SK-N-SH (cell line): ENCODE results near the gene VPS16. TPM values are rescaled to one million over a fixed set of nuclear protein-coding genes. Genes with fewer than 3 reads are reported as not detected.

ENCODE experiments used
- CTCF ChIA-PET: fragments of 300-600, 350-600 bp; formaldehyde crosslinking; extraction: SDS; loops from one replicate; lab custom pipeline; 2021; lab: Yijun Ruan, JAX
- POLR2A ChIA-PET: fragments of 350-600 bp; sonication (Branson Sonifier 250); formaldehyde crosslinking; extraction: SDS; loops from one replicate; lab custom pipeline; 2020; ENCODE audit warnings: antibody characterized with exemption, inconsistent platforms; lab: Yijun Ruan, JAX
- DNase-seq: peaks from one replicate; pipeline ENCODE4 v3.0.0; 2012
- H2AFZ ChIP-seq: fragments of 200-600 bp; sonication (generic); 2 replicates; pipeline ENCODE4 v1.8.1; 2016; ENCODE audit warnings: antibody characterized with exemption, mild to moderate bottlenecking, low read depth
- H3F3A ChIP-seq: fragments of 200-600 bp; sonication (generic); replicated peaks from 2 replicates; pipeline ENCODE3; 2016; ENCODE audit warnings: antibody characterized with exemption, mild to moderate bottlenecking; ENCODE audit not compliant: insufficient read depth
- H3K27ac ChIP-seq, 2 experiments: fragments of 200-500 bp in 1 of 2; fragments of 200-600 bp in 1 of 2; sonication (Bioruptor generic) in 1 of 2; sonication (generic), shearing (Covaris generic) in 1 of 2; 2 replicates each; pipeline versions ENCODE4 v1.5.1 to v1.6.1; 2014 to 2016; ENCODE audit warnings: low read depth in 2 of 2, inconsistent platforms in 1 of 2, low read length in 1 of 2, mild to moderate bottlenecking in 1 of 2, mixed read lengths in 1 of 2
- H3K27me3 ChIP-seq: fragments of 200-600 bp; sonication (generic), shearing (Covaris generic); 2 replicates; pipeline ENCODE4 v1.6.1; 2016; ENCODE audit warnings: mixed run types; ENCODE audit not compliant: insufficient read depth
- H3K36me3 ChIP-seq, 2 experiments: fragments of 200-500 bp in 1 of 2; fragments of 200-600 bp in 1 of 2; sonication (Bioruptor generic) in 1 of 2; sonication (generic) in 1 of 2; replicated peaks in 1 of 2; 2 replicates each; pipeline versions ENCODE3 to v1.5.1; 2014 to 2016; ENCODE audit warnings: low read length in 1 of 2, mild to moderate bottlenecking in 1 of 2; ENCODE audit not compliant: insufficient read depth in 2 of 2, control insufficient read depth in 1 of 2
- H3K4me1 ChIP-seq, 2 experiments: fragments of 200-500 bp in 1 of 2; fragments of 200-600 bp in 1 of 2; sonication (Bioruptor generic) in 1 of 2; sonication (generic), shearing (Covaris generic) in 1 of 2; 2 replicates each; pipeline versions ENCODE4 v1.5.1 to v1.6.1; 2014 to 2016; ENCODE audit warnings: low read depth in 1 of 2, low read length in 1 of 2, mixed run types in 1 of 2; ENCODE audit not compliant: insufficient read depth in 2 of 2, control insufficient read depth in 1 of 2
- H3K4me2 ChIP-seq: fragments of 200-600 bp; sonication (generic), shearing (Covaris generic); 2 replicates; pipeline ENCODE4 v1.6.1; 2017; ENCODE audit warnings: mixed run types
- H3K4me3 ChIP-seq, 2 experiments: fragments of 200-500 bp in 1 of 2; fragments of 200-600 bp in 1 of 2; sonication (Bioruptor generic) in 1 of 2; sonication (generic), shearing (Covaris generic) in 1 of 2; 2 replicates each; pipeline versions ENCODE4 v1.5.1 to v1.8.1; 2014 to 2016; ENCODE audit warnings: low read depth in 2 of 2, inconsistent platforms in 1 of 2, low read length in 1 of 2, mild to moderate bottlenecking in 1 of 2, mixed read lengths in 1 of 2, moderate library complexity in 1 of 2
- H3K79me2 ChIP-seq: fragments of 200-600 bp; sonication (generic); 2 replicates; pipeline ENCODE4 v1.8.1; 2017; ENCODE audit warnings: mild to moderate bottlenecking; ENCODE audit not compliant: insufficient read depth
- H3K9ac ChIP-seq: fragments of 200-600 bp; sonication (generic); 2 replicates; pipeline ENCODE4 v1.6.1; 2017; ENCODE audit warnings: mixed run types
- H3K9me2 ChIP-seq: fragments of 200-600 bp; sonication (generic); 2 replicates; pipeline ENCODE4 v1.6.1; 2017; ENCODE audit warnings: mixed run types
- H3K9me3 ChIP-seq: fragments of 200-600 bp; sonication (generic); 2 replicates; pipeline ENCODE4 v1.6.1; 2017; ENCODE audit warnings: mixed run types, mild to moderate bottlenecking, moderate library complexity
- H4K20me1 ChIP-seq: fragments of 200-600 bp; sonication (generic); 2 replicates; pipeline ENCODE4 v1.6.1; 2017; ENCODE audit warnings: mild to moderate bottlenecking, mixed run types; ENCODE audit not compliant: insufficient read depth
- CHD2 ChIP-seq: fragments of 150-350 bp; IDR thresholded peaks from 2 replicates; pipeline ENCODE4 v1.6.1; 2018; ENCODE audit warnings: low read length; ENCODE audit not compliant: partially characterized antibody
- EZH2phosphoT487 ChIP-seq: fragments of 200-600 bp; sonication (generic); IDR thresholded peaks from 2 replicates; pipeline ENCODE4 v1.6.1; 2017; ENCODE audit warnings: low read depth, mixed run types, mild to moderate bottlenecking, antibody characterized with exemption, moderate library complexity, borderline replicate concordance
- FOXJ3 ChIP-seq: sonication (generic); formaldehyde crosslinking; IDR thresholded peaks from 2 replicates; pipeline ENCODE4 v1.5.1; 2020; ENCODE audit warnings: mild to moderate bottlenecking, missing genetic modification reagents
- MEF2A ChIP-seq: IDR thresholded peaks from 2 replicates; pipeline ENCODE4 v1.4.0; 2012; ENCODE audit warnings: low read depth, borderline replicate concordance
- MXI1 ChIP-seq: IDR thresholded peaks from 2 replicates; pipeline ENCODE4 v1.6.1; 2012; ENCODE audit warnings: mild to moderate bottlenecking, low read depth, low read length, improper control_type of control experiment
- NFIC ChIP-seq: IDR thresholded peaks from 2 replicates; pipeline ENCODE4 v1.4.0; 2012; ENCODE audit warnings: borderline replicate concordance
- POLR2AphosphoS5 ChIP-seq: IDR thresholded peaks from 2 replicates; pipeline ENCODE4 v1.6.1; 2012; ENCODE audit warnings: low read depth, low read length
- RFX5 ChIP-seq: IDR thresholded peaks from 2 replicates; pipeline ENCODE4 v1.6.1; 2012; ENCODE audit warnings: mild to moderate bottlenecking, improper control_type of control experiment, low read length
- TEAD4 ChIP-seq: IDR thresholded peaks from 2 replicates; pipeline ENCODE4 v1.4.0; 2012; ENCODE audit warnings: mild to moderate bottlenecking, borderline replicate concordance; ENCODE audit not compliant: insufficient read depth
- WGBS: methylation state at CpG from one replicate; pipeline ENCODE4 v1.1.6; 2017; ENCODE audit warnings: low lambda C conversion rate; 5-methylcytosine and 5-hydroxymethylcytosine counted together
- polyA plus RNA-seq, 3 experiments: library from polyadenylated mRNA; depleted of rRNA; stranded (reverse); fragments of >200 nt; gene quantifications; 2 replicates each; pipeline ENCODE4 v1.2.3, GENCODE V29; 2012
- TF ChIP-seq, protein P1 (sequence below): fragments of 200-600 bp; sonication (generic); IDR thresholded peaks from 2 replicates; pipeline ENCODE4 v1.6.1; 2017; ENCODE audit warnings: antibody characterized with exemption, mild to moderate bottlenecking, moderate library complexity

The VPS16 gene
- polyA plus RNA-seq, 1 of the 3 experiments (the other 2 are of a cell fraction) = 62.0 TPM

DNA sequence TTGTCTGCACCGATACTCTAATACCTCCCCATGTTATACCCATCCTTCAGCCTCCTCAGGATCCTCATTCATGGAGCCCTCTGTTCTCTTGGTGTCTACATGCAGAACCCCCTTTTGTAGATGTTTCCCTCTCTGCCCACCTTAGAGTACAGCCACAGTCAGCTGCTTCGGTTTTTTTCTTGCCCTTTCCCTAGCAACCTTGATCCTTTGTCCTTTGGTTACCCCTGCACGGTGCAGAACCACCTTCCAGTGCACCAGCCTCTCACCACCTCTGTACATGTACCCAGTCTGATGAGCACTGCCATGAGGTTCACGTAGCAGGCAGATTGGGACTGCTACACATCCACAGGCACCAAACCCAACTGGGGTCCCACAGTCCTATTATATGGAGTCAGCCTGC is 7.3 kb downstream of the VPS16 start:
- no peak overlapping the region for H3K4me2 ChIP-seq
- H3K4me1 ChIP-seq = peaks cover 0 to 2% of the 10 kb centered on the region in 2 experiments; a peak in 1 of 4 replicates
- no peaks in the 10 kb centered on the region for H3K9me3 ChIP-seq
- H3K27me3 ChIP-seq = no peaks in the 10 kb centered on the region
- no peak for TF ChIP-seq EZH2phosphoT487
- TF ChIP-seq RFX5 = no peak
- TF ChIP-seq MXI1 = no peak
- TF ChIP-seq, protein P1, sequence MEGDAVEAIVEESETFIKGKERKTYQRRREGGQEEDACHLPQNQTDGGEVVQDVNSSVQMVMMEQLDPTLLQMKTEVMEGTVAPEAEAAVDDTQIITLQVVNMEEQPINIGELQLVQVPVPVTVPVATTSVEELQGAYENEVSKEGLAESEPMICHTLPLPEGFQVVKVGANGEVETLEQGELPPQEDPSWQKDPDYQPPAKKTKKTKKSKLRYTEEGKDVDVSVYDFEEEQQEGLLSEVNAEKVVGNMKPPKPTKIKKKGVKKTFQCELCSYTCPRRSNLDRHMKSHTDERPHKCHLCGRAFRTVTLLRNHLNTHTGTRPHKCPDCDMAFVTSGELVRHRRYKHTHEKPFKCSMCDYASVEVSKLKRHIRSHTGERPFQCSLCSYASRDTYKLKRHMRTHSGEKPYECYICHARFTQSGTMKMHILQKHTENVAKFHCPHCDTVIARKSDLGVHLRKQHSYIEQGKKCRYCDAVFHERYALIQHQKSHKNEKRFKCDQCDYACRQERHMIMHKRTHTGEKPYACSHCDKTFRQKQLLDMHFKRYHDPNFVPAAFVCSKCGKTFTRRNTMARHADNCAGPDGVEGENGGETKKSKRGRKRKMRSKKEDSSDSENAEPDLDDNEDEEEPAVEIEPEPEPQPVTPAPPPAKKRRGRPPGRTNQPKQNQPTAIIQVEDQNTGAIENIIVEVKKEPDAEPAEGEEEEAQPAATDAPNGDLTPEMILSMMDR = no peak
- TF ChIP-seq MEF2A = no peak
- TF ChIP-seq CHD2 = no peak
- TF ChIP-seq TEAD4 = no peak
- TF ChIP-seq FOXJ3 (CRISPR knock-in tag) = no peak
- no peak for TF ChIP-seq NFIC
- TF ChIP-seq, all 33 proteins: peak for 0
- WGBS = 97% methylated on average over 4 of the region's 4 CpGs
- no peaks in the 10 kb centered on the region for H3K9me2 ChIP-seq
- peaks cover 3 to 7% of the 10 kb centered on the region in 2 experiments for H3K36me3 ChIP-seq
- CTCF ChIA-PET = no interaction called here
- no peak for DNase-seq
- H3K4me3 ChIP-seq = no peak overlapping the region
- H3F3A ChIP-seq = no peaks in the 10 kb centered on the region
- no peak overlapping the region for H3K9ac ChIP-seq
- no peak overlapping the region for H2AFZ ChIP-seq
- H3K27ac ChIP-seq = no peak overlapping the region
- H4K20me1 ChIP-seq = no peaks in the 10 kb centered on the region
- POLR2A ChIA-PET = no interaction called here
- peaks cover 23% of the 10 kb centered on the region; the same call in 1 of the 2 replicates for H3K79me2 ChIP-seq

DNA sequence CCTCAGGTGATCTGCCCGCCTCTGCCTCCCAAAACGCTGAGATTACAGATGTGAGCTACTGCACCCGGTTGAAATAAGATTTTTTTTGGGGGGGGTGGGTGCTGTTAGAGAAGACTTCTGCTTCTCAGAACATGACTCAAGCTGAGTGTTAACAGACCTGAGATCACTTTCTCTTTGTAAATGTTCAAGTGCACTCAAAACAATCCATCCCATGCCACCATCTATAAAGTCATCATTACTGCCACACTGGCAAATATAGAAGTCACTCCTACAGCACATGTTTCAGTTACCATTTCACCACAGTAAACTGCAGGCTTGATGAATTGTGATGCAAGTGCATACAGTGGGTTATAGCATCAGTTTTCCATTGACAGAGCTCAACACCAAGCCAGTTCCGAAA is 9.0 kb downstream of the VPS16 start:
- H3K9me2 ChIP-seq = no peaks in the 10 kb centered on the region
- ChIA-PET POLR2A (no interaction called here), CTCF (interaction anchor here (1.5 to 3.1 kb wide), 5 partner anchors 9 to 94 kb away, joined by 3 to 9 read pairs (median 6); no protein-coding TSS in a partner anchor)
- WGBS = 95% methylated on average over 4 of the region's 4 CpGs
- no peaks in the 10 kb centered on the region for H3K36me3 ChIP-seq
- no peak for DNase-seq
- no peak for TF ChIP-seq POLR2AphosphoS5
- no peak overlapping the region for H3K4me2 ChIP-seq
- H3K27ac ChIP-seq = no peak overlapping the region
- H3K27me3 ChIP-seq = no peaks in the 10 kb centered on the region
- no peaks in the 10 kb centered on the region for H3K9me3 ChIP-seq
- H4K20me1 ChIP-seq = no peaks in the 10 kb centered on the region
- peaks cover 0 to 2% of the 10 kb centered on the region in 2 experiments; a peak in 1 of 4 replicates for H3K4me1 ChIP-seq
- H3F3A ChIP-seq = no peaks in the 10 kb centered on the region
- no peak overlapping the region for H3K9ac ChIP-seq
- H3K79me2 ChIP-seq = peaks cover 5% of the 10 kb centered on the region; the same call in 1 of the 2 replicates
- H2AFZ ChIP-seq = no peak overlapping the region
- H3K4me3 ChIP-seq = no peak overlapping the region
